Measurements from ENCODE around the gene ADCYAP1R1. TPM values are rescaled to one million over a fixed set of nuclear protein-coding genes. Genes with fewer than 3 reads are reported as not detected.

Gene ADCYAP1R1
- total RNA-seq, 1 experiment from 2014 or later = 8.9 TPM

GRCh38 chr7:31108097-31108657 lies 56.1 kb downstream of the ADCYAP1R1 start:
- Histone ChIP-seq H3K18ac (ENCODE audit: insufficient read length, low read depth, low read length) (no peak overlapping the region), H3K14ac (ENCODE audit: insufficient read depth, low read length) (no peak overlapping the region), H2BK20ac (ENCODE audit: low read depth, low read length, poor library complexity, severe bottlenecking) (no peak overlapping the region), H4K5ac (ENCODE audit: insufficient read length, low read depth, low read length) (no peak overlapping the region), H3K79me2 (ENCODE audit: insufficient read depth, low read length) (no peaks in the 10 kb centered on the region), H3K56ac (ENCODE audit: insufficient read length, low read depth, low read length) (no peak overlapping the region), H3K9ac (ENCODE audit: extremely low read depth, insufficient read length, low read length) (no peak overlapping the region), H3K4me1 (ENCODE audit: insufficient read depth, low read length) (no peaks in the 10 kb centered on the region), H2AFZ (ENCODE audit: low read length) (no peak overlapping the region), H3K4me2 (ENCODE audit: insufficient read depth, insufficient read length, low read length) (no peak overlapping the region), H4K8ac (replicated peaks; ENCODE audit: insufficient read length, low read depth, low read length) (no peak overlapping the region), H2AK5ac (ENCODE audit: insufficient read length, low read length) (no peak overlapping the region), H2BK5ac (ENCODE audit: insufficient read length, low read length) (no peak overlapping the region), H3K23me2 (ENCODE audit: insufficient read length, low read depth, low read length, poor library complexity, severe bottlenecking) (no peaks in the 10 kb centered on the region), H2BK12ac (ENCODE audit: insufficient read length, low read depth, low read length) (no peak overlapping the region), H2BK120ac (ENCODE audit: low read depth, low read length, poor library complexity, severe bottlenecking) (no peak overlapping the region), H3T11ph (ENCODE audit: low read length) (no peak overlapping the region), H3K27me3 (ENCODE audit: insufficient read depth, low read length) (no peaks in the 10 kb centered on the region), H3K4ac (ENCODE audit: low read depth, low read length) (no peak overlapping the region), H3K23ac (ENCODE audit: insufficient read length, low read depth, low read length) (no peak overlapping the region), H4K91ac (ENCODE audit: insufficient read length, low read depth, low read length) (no peak overlapping the region), H4K20me1 (ENCODE audit: control insufficient read depth, insufficient read depth, insufficient read length) (no peaks in the 10 kb centered on the region), H2BK15ac (ENCODE audit: low read depth, low read length) (no peak overlapping the region), H3K27ac (ENCODE audit: insufficient read length, low read depth, low read length) (no peak overlapping the region), H3K9me3 (ENCODE audit: control insufficient read depth, low read depth, low read length) (no peaks in the 10 kb centered on the region), H3K79me1 (ENCODE audit: insufficient read depth, low read depth, low read length, poor library complexity, severe bottlenecking) (no peaks in the 10 kb centered on the region)
- peaks cover 0 to 4% (median 0%) of the 10 kb centered on the region in 3 experiments; a peak in 2 of 7 replicates for H3K36me3 Mint-ChIP-seq (ENCODE audit: insufficient read depth in 1 of 3, low read depth in 3 of 3)
- no peaks in the 10 kb centered on the region for H3K9me3 Mint-ChIP-seq
- peaks cover 4% of the 10 kb centered on the region for H3K27me3 Mint-ChIP-seq (ENCODE audit: low read depth)
- H3K4me3 Mint-ChIP-seq = no peak overlapping the region
- DNase-seq = peak; percentile 3
- no peak overlapping the region for H3K27ac Mint-ChIP-seq
- peaks cover 3 to 9% of the 10 kb centered on the region in 2 experiments; a peak in 2 of 4 replicates for H3K4me1 Mint-ChIP-seq
- no peak for TF ChIP-seq CTCF (conservative IDR thresholded peaks at IDR 0.05)
- WGBS (ENCODE audit: extremely low coverage, insufficient read length, low lambda C conversion rate) = no CpG with 5 or more reads among the region's 1 CpG
